GM18951 (cell line): ENCODE data around the gene MRPL58.

Source experiments
- POLR2A ChIP-seq: IDR thresholded peaks from 4 replicates; pipeline ENCODE4 v1.6.1; 2011; ENCODE audit warnings: mild to moderate bottlenecking; ENCODE audit not compliant: insufficient read length, insufficient read depth; ENCODE audit errors: extremely low read depth
- in situ Hi-C: fragments of 300-500 bp; cut with MboI; formaldehyde crosslinking; loops from one replicate; pipeline ENCODE4 v1.12.0; 2022; ENCODE audit warnings: low sequenced_read_pairs, mixed read lengths, inconsistent platforms; ENCODE audit not compliant: unreplicated experiment

Gene MRPL58

GRCh38 chr17:75049057-75049456, 36.6 kb downstream of the MRPL58 start:
- no peak for TF ChIP-seq POLR2A
- in situ Hi-C loops: no loop called here

- no peak for TF ChIP-seq POLR2A
- in situ Hi-C loops: no loop called here
Observed at GRCh38 chr17:75049706-75050105, 37.2 kb downstream of the MRPL58 start.

GRCh38 chr17:75051941-75052340, 39.5 kb downstream of the MRPL58 start:
- in situ Hi-C loops: no loop called here

GRCh38 chr17:75059369-75060345, 47.2 kb downstream of the MRPL58 start:
- TF ChIP-seq POLR2A: no peak
- in situ Hi-C loops: no loop called here

More at GRCh38 chr17:75051941-75052340, 39.5 kb downstream of the MRPL58 start:
- no peak for TF ChIP-seq POLR2A

- in situ Hi-C loops: no loop called here
- TF ChIP-seq POLR2A: no peak
Observed at GRCh38 chr17:75060434-75061054, 48.1 kb downstream of the MRPL58 start.

GRCh38 chr17:75061055-75061438, 48.6 kb downstream of the MRPL58 start:
- in situ Hi-C loops: no loop called here
- no peak for TF ChIP-seq POLR2A

GRCh38 chr17:75061618-75062017, 49.1 kb downstream of the MRPL58 start:
- TF ChIP-seq POLR2A: no peak
- in situ Hi-C loops: no loop called here

GRCh38 chr17:75063201-75063600, 50.7 kb downstream of the MRPL58 start:
- no peak for TF ChIP-seq POLR2A
- in situ Hi-C loops: no loop called here

GRCh38 chr17:75063626-75064025, 51.2 kb downstream of the MRPL58 start:
- TF ChIP-seq POLR2A: no peak
- in situ Hi-C loops: no loop called here

- in situ Hi-C loops: no loop called here
- TF ChIP-seq POLR2A: no peak
Observed at GRCh38 chr17:75064040-75064439, 51.6 kb downstream of the MRPL58 start.

GRCh38 chr17:75064460-75064859, 52.0 kb downstream of the MRPL58 start:
- no peak for TF ChIP-seq POLR2A
- in situ Hi-C loops: no loop called here

GRCh38 chr17:75064867-75065561, 52.5 kb downstream of the MRPL58 start:
- in situ Hi-C loops: no loop called here
- no peak for TF ChIP-seq POLR2A

GRCh38 chr17:75065562-75066151, 53.2 kb downstream of the MRPL58 start:
- no peak for TF ChIP-seq POLR2A
- in situ Hi-C loops: no loop called here

- in situ Hi-C loops: no loop called here
- TF ChIP-seq POLR2A: no peak
Observed at GRCh38 chr17:75067856-75068255, 55.4 kb downstream of the MRPL58 start.
